Neural cell (in vitro differentiated cells): ENCODE data around the gene GDPD4. TPM values are rescaled to one million over a fixed set of nuclear protein-coding genes. Genes with fewer than 3 reads are reported as not detected.

Experiments
- H2AFZ ChIP-seq: fragments of 200-600, 300-800 bp; sonication (generic), shearing (Covaris generic); 2 replicates; pipeline ENCODE4 v1.6.0; 2014; ENCODE audit warnings: low read depth, mild to moderate bottlenecking, antibody characterized with exemption, low read length, moderate library complexity
- H3F3A ChIP-seq: fragments of 200-600 bp; shearing (Covaris generic); 2 replicates; pipeline ENCODE4 v1.6.1; 2016; ENCODE audit warnings: mild to moderate bottlenecking, moderate library complexity, mixed read lengths, antibody characterized with exemption, low read length; ENCODE audit not compliant: insufficient read depth, poor library complexity, severe bottlenecking
- H3K27ac ChIP-seq: fragments of 200-600, 300-800 bp; sonication (generic), shearing (Covaris generic); 2 replicates; pipeline ENCODE4 v1.5.1; 2014; ENCODE audit warnings: mild to moderate bottlenecking, low read length, moderate library complexity
- H3K27me3 ChIP-seq: fragments of 300-800, 200-600 bp; sonication (generic), shearing (Covaris generic); 2 replicates; pipeline ENCODE4 v1.6.0; 2014; ENCODE audit warnings: mild to moderate bottlenecking, low read depth, low read length, moderate library complexity; ENCODE audit not compliant: insufficient read depth
- H3K36me3 ChIP-seq: fragments of 300-800, 200-600 bp; sonication (generic), shearing (Covaris generic); 2 replicates; pipeline ENCODE4 v1.5.1; 2014; ENCODE audit warnings: mild to moderate bottlenecking, antibody characterized with exemption, low read length, moderate library complexity; ENCODE audit not compliant: insufficient read depth
- H3K4me2 ChIP-seq: fragments of 300-800, 200-600 bp; sonication (generic), shearing (Covaris generic); 2 replicates; pipeline ENCODE4 v1.6.0; 2014; ENCODE audit warnings: mild to moderate bottlenecking, low read length
- H3K4me3 ChIP-seq: fragments of 300-800, 200-600 bp; sonication (generic), shearing (Covaris generic); 2 replicates; pipeline ENCODE4 v1.5.1; 2014; ENCODE audit warnings: mild to moderate bottlenecking, low read length, moderate library complexity
- H3K79me2 ChIP-seq: fragments of 200-600 bp; shearing (Covaris generic); replicated peaks from 2 replicates; pipeline ENCODE4 v1.6.0; 2014; ENCODE audit warnings: mild to moderate bottlenecking, low read length, moderate library complexity; ENCODE audit not compliant: insufficient read depth
- H3K9ac ChIP-seq: fragments of 300-800, 200-600 bp; sonication (generic), shearing (Covaris generic); 2 replicates; pipeline ENCODE4 v1.6.1; 2016; ENCODE audit warnings: mild to moderate bottlenecking, low read length, mixed read lengths
- H3K9me2 ChIP-seq: fragments of 200-600 bp; shearing (Covaris generic); 2 replicates; pipeline ENCODE4 v1.6.1; 2016; ENCODE audit warnings: mild to moderate bottlenecking, low read length, mixed read lengths; ENCODE audit not compliant: insufficient read depth
- H3K9me3 ChIP-seq: fragments of 200-600, 300-800 bp; sonication (generic), shearing (Covaris generic); 2 replicates; pipeline ENCODE4 v1.6.1; 2016; ENCODE audit warnings: mild to moderate bottlenecking, mixed run types, low read length, moderate library complexity, mixed read lengths
- H4K20me1 ChIP-seq: fragments of 200-600 bp; shearing (Covaris generic); 2 replicates; pipeline ENCODE4 v1.6.1; 2016; ENCODE audit warnings: mild to moderate bottlenecking, mixed run types; ENCODE audit not compliant: insufficient read depth
- CTCF ChIP-seq: fragments of 450-650 bp; IDR thresholded peaks from 2 replicates; pipeline ENCODE4 v1.5.1; 2014; ENCODE audit warnings: antibody characterized with exemption, mild to moderate bottlenecking, moderate library complexity; ENCODE audit not compliant: poor library complexity, severe bottlenecking
- EP300 ChIP-seq: fragments of 450-650 bp; conservative IDR thresholded peaks from 2 replicates; pipeline ENCODE4 v1.6.1; 2014; ENCODE audit warnings: antibody characterized with exemption, mild to moderate bottlenecking, moderate library complexity; ENCODE audit not compliant: poor library complexity, severe bottlenecking
- EZH2 ChIP-seq: fragments of 200-600, 300-800 bp; shearing (Covaris generic), sonication (generic); IDR thresholded peaks from 2 replicates; pipeline ENCODE4 v1.6.1; 2014; ENCODE audit warnings: antibody characterized with exemption, low read length, borderline replicate concordance, mild to moderate bottlenecking; ENCODE audit not compliant: insufficient read depth, poor library complexity, severe bottlenecking
- MXI1 ChIP-seq: fragments of 450-650 bp; conservative IDR thresholded peaks from 2 replicates; pipeline ENCODE4 v1.6.1; 2014; ENCODE audit warnings: antibody characterized with exemption, mild to moderate bottlenecking; ENCODE audit not compliant: poor library complexity, severe bottlenecking
- POLR2AphosphoS5 ChIP-seq: IDR thresholded peaks from 2 replicates; pipeline ENCODE4 v1.6.1; 2012
- RAD21 ChIP-seq: fragments of 450-650 bp; conservative IDR thresholded peaks from 2 replicates; pipeline ENCODE4 v1.6.1; 2014; ENCODE audit warnings: antibody characterized with exemption, mild to moderate bottlenecking, moderate library complexity
- REST ChIP-seq: IDR thresholded peaks from 2 replicates; pipeline ENCODE4 v1.6.1; 2012; ENCODE audit warnings: borderline replicate concordance
- SMC3 ChIP-seq: fragments of 450-650 bp; conservative IDR thresholded peaks from 2 replicates; pipeline ENCODE4 v1.6.1; 2014; ENCODE audit warnings: antibody characterized with exemption, mild to moderate bottlenecking, moderate library complexity; ENCODE audit not compliant: poor library complexity
- TAF1 ChIP-seq: IDR thresholded peaks from 2 replicates; pipeline ENCODE4 v1.6.1; 2012; ENCODE audit warnings: low read depth
- polyA plus RNA-seq: library from polyadenylated mRNA; depleted of rRNA; stranded (reverse); fragments of >200 nt; gene quantifications from 2 replicates; pipeline ENCODE4 v1.2.3, GENCODE V29; 2014

The GDPD4 gene
- polyA plus RNA-seq, 1 donor from 2014 or later = not detected

- H3K27ac ChIP-seq = no peak overlapping the region
- H3K27me3 ChIP-seq = no peaks in the 10 kb centered on the region
- no peak overlapping the region for H3K9ac ChIP-seq
- no peaks in the 10 kb centered on the region for H3F3A ChIP-seq
- no peak overlapping the region for H3K4me2 ChIP-seq
- H3K79me2 ChIP-seq = no peaks in the 10 kb centered on the region
- no peak overlapping the region for H2AFZ ChIP-seq
- no peaks in the 10 kb centered on the region for H4K20me1 ChIP-seq
- TF ChIP-seq TAF1 (no peak), SMC3 (no peak), MXI1 (no peak), CTCF (no peak), EZH2 (no peak), POLR2AphosphoS5 (no peak), EP300 (no peak), RAD21 (no peak), REST (no peak)
- H3K9me2 ChIP-seq = no peaks in the 10 kb centered on the region
- H3K4me3 ChIP-seq = no peak overlapping the region
- no peaks in the 10 kb centered on the region for H3K9me3 ChIP-seq
- H3K36me3 ChIP-seq = no peaks in the 10 kb centered on the region
Measured at GRCh38 chr11:77206264-77207018, 95.0 kb downstream of the GDPD4 start.

GRCh38 chr11:77205467-77206263 is 95.8 kb downstream of the GDPD4 start:
- Histone ChIP-seq H2AFZ (no peak overlapping the region), H3K27me3 (no peaks in the 10 kb centered on the region), H4K20me1 (no peaks in the 10 kb centered on the region), H3K27ac (no peak overlapping the region), H3K4me2 (no peak overlapping the region), H3F3A (no peaks in the 10 kb centered on the region), H3K36me3 (no peaks in the 10 kb centered on the region), H3K9me2 (no peaks in the 10 kb centered on the region), H3K4me3 (no peak overlapping the region), H3K9ac (no peak overlapping the region), H3K9me3 (no peaks in the 10 kb centered on the region), H3K79me2 (no peaks in the 10 kb centered on the region)
- TF ChIP-seq MXI1 = no peak
